ENCODE data around the gene TOP2B. TPM values are rescaled to one million over a fixed set of nuclear protein-coding genes. Genes with fewer than 3 reads are reported as not detected.

Gene TOP2B
- total and polyA plus RNA-seq, 7 donors = 39.3 to 84.8 (median 66.2) TPM

DNA sequence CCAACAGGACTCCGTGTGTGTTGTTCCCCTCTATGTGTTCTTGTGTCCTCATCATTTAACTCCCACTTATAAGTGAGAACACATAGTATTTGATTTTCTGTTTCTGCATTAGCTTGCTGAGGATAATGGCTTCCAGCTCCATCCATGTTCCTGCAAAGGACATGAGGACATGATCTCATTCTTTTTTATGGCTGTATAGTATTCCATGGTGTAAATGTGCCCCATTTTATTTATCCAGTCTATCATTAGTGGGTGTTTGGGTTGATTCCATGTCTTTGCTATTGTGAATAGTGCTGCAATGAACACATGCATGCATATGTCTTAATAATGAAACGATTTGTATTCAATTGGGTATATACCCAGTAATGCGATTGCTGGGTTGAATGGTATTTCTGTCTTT lies 28.5 kb upstream of the TOP2B start:
- intact Hi-C loops (cut with DNase I) = no loop called here
- H3K27me3 ChIP-seq (ENCODE audit: insufficient read depth in 3 of 3, low read length in 2 of 3) = peaks cover 0 to 5% (median 2%) of the 10 kb centered on the region in 3 donors
- TF ChIP-seq CTCF (IDR thresholded peaks at IDR 0.05) = no peak
- no peaks in the 10 kb centered on the region for H3K9me3 ChIP-seq
- DNase-seq (no peak), ATAC-seq (no peak)
- no peaks in the 10 kb centered on the region for H3K36me3 ChIP-seq (ENCODE audit: insufficient read depth in 1 of 2, low read depth in 1 of 2)
- H3K4me3 ChIP-seq = no peak overlapping the region
- no peaks in the 10 kb centered on the region for H3K4me1 ChIP-seq
- H3K27ac ChIP-seq = no peak overlapping the region
- 64 to 84% (median 65%) methylated on average over 3 of the region's 3 CpGs for WGBS, 3 donors

- 58 to 63% (median 58%) methylated on average over 1 of the region's 1 CpG for WGBS, 3 donors
- Histone ChIP-seq H3K4me1 (no peaks in the 10 kb centered on the region), H3K27me3 (ENCODE audit: insufficient read depth in 3 of 3, low read length in 2 of 3) (peaks cover 0 to 5% (median 2%) of the 10 kb centered on the region in 3 donors), H3K36me3 (ENCODE audit: insufficient read depth in 1 of 2, low read depth in 1 of 2) (no peaks in the 10 kb centered on the region), H3K9me3 (no peaks in the 10 kb centered on the region), H3K27ac (no peak overlapping the region), H3K4me3 (no peak overlapping the region)
- intact Hi-C loops (cut with DNase I) = no loop called here
- TF ChIP-seq CTCF (IDR thresholded peaks at IDR 0.05) = no peak
- no peak for ATAC-seq
- no peak for DNase-seq
Observed at GRCh38 chr3:25692341-25692740, 27.6 kb upstream of the TOP2B start.

DNA sequence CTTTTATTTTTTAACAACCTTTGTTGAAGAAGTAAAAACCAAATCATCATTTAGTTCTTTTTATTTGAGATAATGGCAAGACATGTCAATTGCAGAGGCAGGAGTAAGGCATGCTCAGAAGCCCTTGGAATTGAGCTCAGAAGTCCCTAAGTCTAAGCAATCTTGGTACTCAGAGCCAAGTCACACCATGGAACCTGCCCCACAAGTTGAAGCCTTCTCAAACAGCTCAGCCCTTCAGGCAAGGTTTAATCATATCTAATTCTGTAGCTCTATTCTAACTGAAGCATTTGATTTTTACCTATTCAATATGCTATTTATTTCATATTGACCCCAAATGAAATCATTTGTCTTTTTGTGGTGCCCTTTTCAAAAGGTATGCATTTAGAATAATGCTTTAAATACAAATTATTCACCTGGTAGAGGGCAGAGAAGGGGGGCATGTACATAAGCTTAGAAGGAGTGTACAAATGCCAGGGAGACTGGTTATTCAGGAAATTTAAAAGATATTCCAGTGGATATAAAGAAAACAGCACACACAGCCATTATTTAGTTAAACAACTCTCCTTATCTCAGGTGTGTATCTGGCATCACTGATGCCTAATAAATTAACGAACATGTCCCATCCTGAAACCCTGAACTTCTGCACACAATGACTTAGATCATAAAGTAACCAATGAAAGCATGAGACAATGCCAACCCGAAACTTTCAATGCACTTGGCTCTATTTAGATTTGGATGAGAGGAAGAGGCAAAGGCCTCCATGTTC lies 26.2 kb upstream of the TOP2B start:
- intact Hi-C loops (cut with DNase I) = no loop called here
- no peak for DNase-seq
- H3K27me3 ChIP-seq (ENCODE audit: insufficient read depth in 3 of 3, low read length in 2 of 3) = peaks cover 0 to 5% (median 2%) of the 10 kb centered on the region in 3 donors

DNA sequence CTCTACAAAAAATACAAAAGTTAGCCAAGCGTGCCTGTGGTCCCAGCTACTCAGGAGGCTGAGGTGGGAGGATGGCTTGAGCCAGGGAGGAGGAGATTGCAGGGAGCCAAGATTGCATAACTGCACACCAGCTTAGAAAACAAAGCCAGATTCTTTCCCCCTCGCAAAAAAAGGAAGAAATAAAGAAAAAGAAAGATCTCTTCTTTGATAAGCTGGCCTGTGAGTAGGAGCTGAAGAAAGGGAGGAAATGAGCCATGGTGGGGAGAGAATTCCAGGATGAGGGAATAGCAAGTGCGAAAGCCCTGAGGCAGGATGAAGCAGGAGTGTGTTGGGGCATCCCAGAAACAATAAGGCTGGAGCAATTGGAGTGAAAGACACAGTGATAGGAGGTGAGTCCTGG lies 24.5 kb upstream of the TOP2B start:
- WGBS, 3 donors = 68 to 81% (median 78%) methylated on average over 3 of the region's 3 CpGs

More for the DNA sequence above, 26.2 kb upstream of the TOP2B start:
- Histone ChIP-seq H3K9me3 (no peaks in the 10 kb centered on the region), H3K36me3 (ENCODE audit: insufficient read depth in 1 of 2, low read depth in 1 of 2) (no peaks in the 10 kb centered on the region), H3K27ac (no peak overlapping the region), H3K4me1 (no peaks in the 10 kb centered on the region), H3K4me3 (no peak overlapping the region)
- WGBS, 3 donors = 88 to 91% (median 89%) methylated on average over 2 of the region's 2 CpGs
- no peak for TF ChIP-seq CTCF (IDR thresholded peaks at IDR 0.05)
- ATAC-seq = no peak

More for the DNA sequence above, 24.5 kb upstream of the TOP2B start:
- no peaks in the 10 kb centered on the region for H3K36me3 ChIP-seq (ENCODE audit: insufficient read depth in 1 of 2, low read depth in 1 of 2)
- no peaks in the 10 kb centered on the region for H3K9me3 ChIP-seq
- H3K27ac ChIP-seq = no peak overlapping the region
- H3K4me3 ChIP-seq = no peak overlapping the region
- peaks cover 0 to 5% (median 2%) of the 10 kb centered on the region in 3 donors for H3K27me3 ChIP-seq (ENCODE audit: insufficient read depth in 3 of 3, low read length in 2 of 3)
- H3K4me1 ChIP-seq = no peaks in the 10 kb centered on the region
- ATAC-seq = no peak
- TF ChIP-seq CTCF (IDR thresholded peaks at IDR 0.05) = no peak
- no peak for DNase-seq
- intact Hi-C loops (cut with DNase I) = no loop called here

All from psoas muscle (tissue), 8 donors.